Globus pallidus (tissue), 1 donor: ENCODE measurements around the gene MYH16.
A peak's percentile ranks its signal among the peaks of the same experiment; 100 is the strongest.
"Not testable (repeated sequence)": the region's sequence is repeated elsewhere in the genome, so short reads cannot be mapped to it uniquely, and the experiment has no call there.

Source experiments
- DNase-seq: peaks from one replicate; pipeline ENCODE4 v3.0.0-alpha.2; 2015; ENCODE audit warnings: low spot score

MYH16 gene

GRCh38 chr7:99355098-99355497, 82.5 kb downstream of the MYH16 start:
- DNase-seq: no peak

- DNase-seq: peak; percentile 75
Observed at GRCh38 chr7:99357701-99358490, 85.3 kb downstream of the MYH16 start.

GRCh38 chr7:99358521-99358920, 85.9 kb downstream of the MYH16 start:
- DNase-seq: not testable (repeated sequence)

GRCh38 chr7:99359465-99360154, 87.0 kb downstream of the MYH16 start:
- no peak for DNase-seq
